Measurements from ENCODE around the gene STX18. TPM values are rescaled to one million over a fixed set of nuclear protein-coding genes. Genes with fewer than 3 reads are reported as not detected.
A peak's percentile ranks its signal among the peaks of the same experiment; 100 is the strongest.

Gene STX18
- total and polyA plus RNA-seq, 2 of the 13 experiments (the other 11 are each of a cell fraction or from before 2014, with no cell fraction given) = 23.9 to 37.1 TPM

- TF ChIP-seq ZSCAN9 (CRISPR knock-in tag; IDR thresholded peaks at IDR 0.05; ENCODE audit: borderline replicate concordance) (0 out of 2 replicates have a peak, but pooled peaks have one; percentile 31), FOXK2 (IDR thresholded peaks at IDR 0.05) (no peak), ZBTB7B (CRISPR knock-in tag; IDR thresholded peaks at IDR 0.05) (0 out of 2 replicates have a peak, but pooled peaks have one; percentile 21), ZNF639 (CRISPR knock-in tag; conservative IDR thresholded peaks at IDR 0.05) (no peak), ZKSCAN1 (IDR thresholded peaks at IDR 0.05; ENCODE audit: low read length) (no peak; the same call in 1 of the 2 replicates), RFXAP (CRISPR knock-in tag; IDR thresholded peaks at IDR 0.05; ENCODE audit: borderline replicate concordance) (no peak), SIX1 (CRISPR knock-in tag; IDR thresholded peaks at IDR 0.05; ENCODE audit: borderline replicate concordance) (no peak), POLR2AphosphoS2 (IDR thresholded peaks at IDR 0.05; ENCODE audit: low read depth, low read length) (no peak), TRAFD1 (CRISPR knock-in tag; IDR thresholded peaks at IDR 0.05; ENCODE audit: borderline replicate concordance) (0 out of 2 replicates have a peak, but pooled peaks have one; percentile 66), KDM1A (CRISPR knock-in tag; IDR thresholded peaks at IDR 0.05) (no peak), ZNF205 (CRISPR knock-in tag; IDR thresholded peaks at IDR 0.05) (peak; percentile 88), TCF7 (IDR thresholded peaks at IDR 0.05; ENCODE audit: low read depth) (peak; percentile 95), SUZ12 (IDR thresholded peaks at IDR 0.05; ENCODE audit: low read depth, low read length) (no peak), TCF12 (IDR thresholded peaks at IDR 0.05) (no peak), TCF12 (CRISPR knock-in tag; IDR thresholded peaks at IDR 0.05) (no peak), ZFP41 (CRISPR knock-in tag; IDR thresholded peaks at IDR 0.05; ENCODE audit: borderline replicate concordance) (no peak), TARDBP (CRISPR knock-in tag; IDR thresholded peaks at IDR 0.05) (no peak; the same call in 1 of the 2 replicates), NFATC3 (CRISPR knock-in tag; IDR thresholded peaks at IDR 0.05) (no peak), ZFP82 (CRISPR knock-in tag; IDR thresholded peaks at IDR 0.05; ENCODE audit: borderline replicate concordance) (no peak), PTBP1 (IDR thresholded peaks at IDR 0.05; ENCODE audit: low read depth, low read length, poor library complexity, severe bottlenecking) (no peak), ZNF878 (CRISPR knock-in tag; IDR thresholded peaks at IDR 0.05) (0 out of 2 replicates have a peak, but pooled peaks have one; percentile 32), ZNF101 (CRISPR knock-in tag; IDR thresholded peaks at IDR 0.05; ENCODE audit: borderline replicate concordance, low read depth) (no peak), ZBTB49 (CRISPR knock-in tag; IDR thresholded peaks at IDR 0.05; ENCODE audit: borderline replicate concordance) (no peak), THYN1 (CRISPR knock-in tag; IDR thresholded peaks at IDR 0.05; ENCODE audit: borderline replicate concordance, low read depth) (no peak), BCL3 (CRISPR knock-in tag; IDR thresholded peaks at IDR 0.05) (no peak), MED13 (CRISPR knock-in tag; IDR thresholded peaks at IDR 0.05) (no peak)
Measured at GRCh38 chr4:4472344-4472958, 69.4 kb downstream of the STX18 start (continued).

Measured in HepG2 (cell line).